HFFc6 (cell line): Measurements from ENCODE around the gene POLE. TPM values are rescaled to one million over a fixed set of nuclear protein-coding genes. Genes with fewer than 3 reads are reported as not detected.

Source experiments
- DNase-seq: peaks from one replicate; pipeline ENCODE4 v3.0.0-alpha.2; 2018
- H3K27ac Mint-ChIP-seq: 2 replicates; pipeline ENCODE4 v1.8.0; 2020; ENCODE audit warnings: mild to moderate bottlenecking, mixed read lengths
- H3K27me3 Mint-ChIP-seq: 2 replicates; pipeline ENCODE4 v1.8.0; 2021; ENCODE audit warnings: mild to moderate bottlenecking, moderate library complexity, mixed read lengths; ENCODE audit not compliant: insufficient read depth
- H3K36me3 Mint-ChIP-seq: 2 replicates; pipeline ENCODE4 v1.8.0; 2021; ENCODE audit warnings: low read depth, mixed read lengths
- H3K4me1 Mint-ChIP-seq: 2 replicates; pipeline ENCODE4 v1.8.0; 2020; ENCODE audit warnings: low read depth, mixed read lengths
- H3K4me3 Mint-ChIP-seq: 2 replicates; pipeline ENCODE4 v1.8.0; 2020; ENCODE audit warnings: mild to moderate bottlenecking, moderate library complexity, mixed read lengths
- H3K9me3 Mint-ChIP-seq: 2 replicates; pipeline ENCODE4 v1.8.0; 2020; ENCODE audit warnings: mild to moderate bottlenecking, mixed read lengths
- total RNA-seq, 6 experiments: library from RNA; stranded (reverse); fragmentation: NEBNext Ultra II Directional; extraction: Animal tissue kit (Norgen Biotek cat#: 25700); gene quantifications; 2 replicates in 1 of 6; 3 replicates in 5 of 6; pipeline ENCODE4 v1.2.3, GENCODE V29; 2021
- TF ChIP-seq, protein P1 (sequence below): fragments of 200-600 bp; sonication (generic); IDR thresholded peaks from 2 replicates; pipeline ENCODE4 v1.5.0; 2021; ENCODE audit warnings: antibody characterized with exemption, mild to moderate bottlenecking

Gene POLE
- total RNA-seq, 6 experiments from 2014 or later, result 19.4 to 35.5 (median 29.3) TPM

DNA sequence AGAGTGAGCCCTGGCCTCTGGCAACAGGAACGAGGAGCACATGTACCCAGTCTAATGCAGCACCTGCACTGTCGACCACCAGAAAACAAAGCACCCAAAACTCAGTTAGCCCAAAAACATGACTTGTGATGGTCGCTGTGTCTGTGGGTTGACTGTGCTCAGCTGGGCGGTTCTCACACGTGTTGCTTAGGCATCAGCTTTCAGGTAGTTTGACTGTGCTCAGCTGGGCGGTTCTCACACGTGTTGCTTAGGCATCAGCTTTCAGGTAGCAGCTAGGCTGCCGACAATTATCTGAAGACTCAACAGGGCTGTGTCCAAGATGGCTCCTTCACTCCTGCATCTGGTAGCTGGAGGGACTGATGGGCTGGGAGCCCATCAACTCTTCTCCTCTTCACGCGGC is 75.5 kb downstream of the POLE start:
- Mint-ChIP-seq H3K4me3 (no peak overlapping the region), H3K27ac (no peak overlapping the region), H3K4me1 (peaks cover 9% of the 10 kb centered on the region), H3K27me3 (peaks cover 39% of the 10 kb centered on the region), H3K9me3 (peaks cover 12% of the 10 kb centered on the region), H3K36me3 (no peaks in the 10 kb centered on the region)
- TF ChIP-seq, protein P1, sequence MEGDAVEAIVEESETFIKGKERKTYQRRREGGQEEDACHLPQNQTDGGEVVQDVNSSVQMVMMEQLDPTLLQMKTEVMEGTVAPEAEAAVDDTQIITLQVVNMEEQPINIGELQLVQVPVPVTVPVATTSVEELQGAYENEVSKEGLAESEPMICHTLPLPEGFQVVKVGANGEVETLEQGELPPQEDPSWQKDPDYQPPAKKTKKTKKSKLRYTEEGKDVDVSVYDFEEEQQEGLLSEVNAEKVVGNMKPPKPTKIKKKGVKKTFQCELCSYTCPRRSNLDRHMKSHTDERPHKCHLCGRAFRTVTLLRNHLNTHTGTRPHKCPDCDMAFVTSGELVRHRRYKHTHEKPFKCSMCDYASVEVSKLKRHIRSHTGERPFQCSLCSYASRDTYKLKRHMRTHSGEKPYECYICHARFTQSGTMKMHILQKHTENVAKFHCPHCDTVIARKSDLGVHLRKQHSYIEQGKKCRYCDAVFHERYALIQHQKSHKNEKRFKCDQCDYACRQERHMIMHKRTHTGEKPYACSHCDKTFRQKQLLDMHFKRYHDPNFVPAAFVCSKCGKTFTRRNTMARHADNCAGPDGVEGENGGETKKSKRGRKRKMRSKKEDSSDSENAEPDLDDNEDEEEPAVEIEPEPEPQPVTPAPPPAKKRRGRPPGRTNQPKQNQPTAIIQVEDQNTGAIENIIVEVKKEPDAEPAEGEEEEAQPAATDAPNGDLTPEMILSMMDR, result no peak
- DNase-seq, result no peak

GRCh38 chr12:132610866-132611602 is 76.1 kb downstream of the POLE start:
- TF ChIP-seq, protein P1, result no peak
- Mint-ChIP-seq H3K9me3 (peaks cover 10% of the 10 kb centered on the region), H3K36me3 (no peaks in the 10 kb centered on the region), H3K27ac (no peak overlapping the region), H3K4me1 (peaks cover 13% of the 10 kb centered on the region), H3K4me3 (peak overlapping the region; percentile 82), H3K27me3 (peaks cover 33% of the 10 kb centered on the region)
- no peak for DNase-seq

DNA sequence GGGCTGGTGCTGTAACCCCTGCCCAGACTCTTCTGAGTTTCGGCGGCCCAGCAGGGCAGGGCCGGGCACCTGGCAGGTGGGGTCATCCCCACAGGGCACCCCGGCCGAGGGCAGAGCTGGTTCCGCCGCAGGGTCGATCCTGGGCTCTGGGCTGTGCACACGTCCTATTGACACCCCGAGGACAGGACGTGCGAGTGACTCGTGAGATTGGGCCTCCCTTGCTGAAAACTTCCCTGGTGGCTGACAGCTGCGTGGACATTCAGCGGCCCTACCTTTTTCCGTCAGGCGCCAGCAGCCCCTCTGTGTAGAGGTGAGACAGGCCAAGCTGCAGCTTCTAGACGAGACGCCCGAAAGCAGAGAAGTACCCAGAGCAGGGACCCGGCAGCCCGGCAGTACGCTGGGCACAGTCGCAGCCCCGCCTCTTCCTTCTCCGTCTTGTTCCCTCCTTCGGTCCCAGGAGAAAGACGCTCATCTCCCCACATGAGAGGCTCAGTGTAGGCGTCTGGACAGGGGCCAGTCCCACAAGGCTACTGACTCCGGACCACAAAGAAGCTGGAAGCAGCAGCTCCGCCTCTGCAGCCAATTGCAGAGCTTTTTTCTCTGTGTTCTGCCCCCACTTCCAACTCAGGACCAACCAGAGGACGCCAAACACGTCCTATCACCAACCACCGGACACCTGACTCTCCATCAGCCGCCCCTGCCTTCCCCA is 76.9 kb downstream of the POLE start, which contains the start of gene LRCOL1:
Gene LRCOL1 (minus strand): TSS at position 532 of the 709 bp plus-strand sequence. CDS start 4,331 bp downstream, outside the sequence.
- TF ChIP-seq, protein P1, result no peak
- Mint-ChIP-seq H3K4me1 (peaks cover 13% of the 10 kb centered on the region), H3K4me3 (peak within 1 kb of the TSS; percentile 82), H3K27me3 (peaks cover 32% of the 10 kb centered on the region), H3K36me3 (no peaks in the 10 kb centered on the region), H3K9me3 (peaks cover 10% of the 10 kb centered on the region), H3K27ac (no peak within 1 kb of the TSS)
- DNase-seq, result peak; percentile 72

GRCh38 chr12:132608231-132609171 is 78.6 kb downstream of the POLE start:
- Mint-ChIP-seq H3K27ac (no peak overlapping the region), H3K9me3 (peaks cover 10% of the 10 kb centered on the region), H3K36me3 (no peaks in the 10 kb centered on the region), H3K27me3 (peaks cover 34% of the 10 kb centered on the region), H3K4me3 (no peak overlapping the region), H3K4me1 (peaks cover 13% of the 10 kb centered on the region)
- no peak for DNase-seq
- TF ChIP-seq, protein P1, result no peak

DNA sequence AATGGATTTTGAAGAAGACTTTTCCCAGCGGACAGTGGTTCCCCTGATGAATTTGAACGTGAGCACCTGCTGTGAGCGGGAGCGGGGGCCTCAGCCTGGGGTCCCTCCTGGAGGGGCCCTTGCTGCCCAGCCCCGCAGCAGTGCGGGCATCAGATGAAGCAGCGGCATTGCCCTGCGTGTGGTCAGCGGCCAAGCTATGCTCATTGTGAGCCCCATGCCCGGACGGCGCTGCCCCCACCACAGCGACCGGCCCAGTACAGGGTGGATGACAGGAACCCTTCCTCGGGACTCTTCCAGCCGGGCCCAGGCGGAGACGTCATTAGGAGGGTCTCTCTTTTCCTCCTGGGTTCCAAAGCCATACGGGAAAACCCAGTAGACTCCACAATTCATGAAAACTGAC is 80.2 kb downstream of the POLE start:
- Mint-ChIP-seq H3K4me1 (peaks cover 13% of the 10 kb centered on the region), H3K9me3 (peaks cover 8% of the 10 kb centered on the region), H3K27me3 (peaks cover 40% of the 10 kb centered on the region), H3K27ac (no peak overlapping the region), H3K4me3 (no peak overlapping the region), H3K36me3 (no peaks in the 10 kb centered on the region)
- DNase-seq, result no peak
- TF ChIP-seq, protein P1, result no peak
